Fibroblast of lung (primary cell): ENCODE measurements around the gene LARP4B. TPM values are rescaled to one million over a fixed set of nuclear protein-coding genes. Genes with fewer than 3 reads are reported as not detected.

ENCODE experiments used
- DNase-seq, 2 donors: peaks; one replicate each; pipeline versions ENCODE4 v3.0.0 to v3.0.0-alpha.2; 2010; ENCODE audit warnings: low read depth in 2 of 2
- H2AFZ ChIP-seq: 2 replicates; pipeline ENCODE4 v1.5.1; 2012; ENCODE audit warnings: low read length, control low read depth, inconsistent platforms
- H3K27ac ChIP-seq: 2 replicates; pipeline ENCODE4 v1.5.1; 2011; ENCODE audit warnings: low read length, control low read depth; ENCODE audit not compliant: insufficient read depth
- H3K27me3 ChIP-seq: 2 replicates; pipeline ENCODE4 v1.5.1; 2011; ENCODE audit warnings: mild to moderate bottlenecking, low read length; ENCODE audit not compliant: control insufficient read depth, insufficient read depth
- H3K36me3 ChIP-seq: 2 replicates; pipeline ENCODE4 v1.5.1; 2011; ENCODE audit warnings: low read length; ENCODE audit not compliant: control insufficient read depth, insufficient read depth
- H3K4me1 ChIP-seq: 2 replicates; pipeline ENCODE4 v1.5.1; 2011; ENCODE audit warnings: low read length; ENCODE audit not compliant: control insufficient read depth, insufficient read depth; ENCODE audit errors: extremely low read depth
- H3K4me2 ChIP-seq: 2 replicates; pipeline ENCODE4 v1.5.1; 2011; ENCODE audit warnings: low read length, control low read depth; ENCODE audit not compliant: insufficient read depth; ENCODE audit errors: extremely low read depth
- H3K4me3 ChIP-seq, 4 experiments: fragments of 200-600 bp in 1 of 4; sonication (generic) in 1 of 4; replicated peaks in 1 of 4; 2 replicates each; pipeline ENCODE4 v1.5.1; 2011 to 2016; ENCODE audit warnings: low read length in 4 of 4, low read depth in 3 of 4, mild to moderate bottlenecking in 3 of 4, control low read depth in 2 of 4, inconsistent platforms in 1 of 4, mixed read lengths in 1 of 4; ENCODE audit not compliant: insufficient read depth in 1 of 4; ENCODE audit errors: control extremely low read depth in 1 of 4
- H3K79me2 ChIP-seq: 2 replicates; pipeline ENCODE4 v1.5.1; 2012; ENCODE audit warnings: mild to moderate bottlenecking, low read length, inconsistent platforms; ENCODE audit not compliant: control insufficient read depth, insufficient read depth
- H3K9ac ChIP-seq: 2 replicates; pipeline ENCODE4 v1.5.1; 2011; ENCODE audit warnings: mild to moderate bottlenecking, low read length, control low read depth; ENCODE audit not compliant: insufficient read depth
- H3K9me3 ChIP-seq: 2 replicates; pipeline ENCODE4 v1.5.1; 2012; ENCODE audit warnings: low read depth, low read length; ENCODE audit not compliant: control insufficient read depth, insufficient read depth
- H4K20me1 ChIP-seq: 2 replicates; pipeline ENCODE4 v1.5.1; 2011; ENCODE audit warnings: low read length; ENCODE audit not compliant: control insufficient read depth, insufficient read depth; ENCODE audit errors: extremely low read depth
- CTCF ChIP-seq, 2 donors: IDR thresholded peaks in 1 of 2; conservative IDR thresholded peaks in 1 of 2; 1 replicate in 1 of 2; 2 replicates in 1 of 2; pipeline ENCODE4 v1.5.1; 2011 to 2012; ENCODE audit warnings: low read length in 2 of 2, control low read depth in 1 of 2, inconsistent platforms in 1 of 2, low read depth in 1 of 2, mild to moderate bottlenecking in 1 of 2
- EZH2 ChIP-seq: IDR thresholded peaks from 2 replicates; pipeline ENCODE4 v1.5.1; 2012; ENCODE audit warnings: low read length, control low read depth, mild to moderate bottlenecking; ENCODE audit errors: missing control alignments
- polyA plus RNA-seq, 2 donors: library from polyadenylated mRNA; depleted of rRNA in 1 of 2; stranded (reverse) in 1 of 2; unstranded in 1 of 2; fragments of >200 nt; gene quantifications; 2 replicates each; pipeline ENCODE4 v1.2.1, GENCODE V29; 2011 to 2012; ENCODE audit warnings: missing spikeins in 1 of 2
- total RNA-seq: library from RNA; depleted of rRNA; stranded (reverse); fragments of >200 nt; gene quantifications from 2 replicates; pipeline ENCODE4 v1.2.1, GENCODE V29; 2014

Gene LARP4B
- total and polyA plus RNA-seq, 2 donors (not counting 1 experiment from before 2014, with no cell fraction given) = 25.4 to 38.6 TPM

DNA sequence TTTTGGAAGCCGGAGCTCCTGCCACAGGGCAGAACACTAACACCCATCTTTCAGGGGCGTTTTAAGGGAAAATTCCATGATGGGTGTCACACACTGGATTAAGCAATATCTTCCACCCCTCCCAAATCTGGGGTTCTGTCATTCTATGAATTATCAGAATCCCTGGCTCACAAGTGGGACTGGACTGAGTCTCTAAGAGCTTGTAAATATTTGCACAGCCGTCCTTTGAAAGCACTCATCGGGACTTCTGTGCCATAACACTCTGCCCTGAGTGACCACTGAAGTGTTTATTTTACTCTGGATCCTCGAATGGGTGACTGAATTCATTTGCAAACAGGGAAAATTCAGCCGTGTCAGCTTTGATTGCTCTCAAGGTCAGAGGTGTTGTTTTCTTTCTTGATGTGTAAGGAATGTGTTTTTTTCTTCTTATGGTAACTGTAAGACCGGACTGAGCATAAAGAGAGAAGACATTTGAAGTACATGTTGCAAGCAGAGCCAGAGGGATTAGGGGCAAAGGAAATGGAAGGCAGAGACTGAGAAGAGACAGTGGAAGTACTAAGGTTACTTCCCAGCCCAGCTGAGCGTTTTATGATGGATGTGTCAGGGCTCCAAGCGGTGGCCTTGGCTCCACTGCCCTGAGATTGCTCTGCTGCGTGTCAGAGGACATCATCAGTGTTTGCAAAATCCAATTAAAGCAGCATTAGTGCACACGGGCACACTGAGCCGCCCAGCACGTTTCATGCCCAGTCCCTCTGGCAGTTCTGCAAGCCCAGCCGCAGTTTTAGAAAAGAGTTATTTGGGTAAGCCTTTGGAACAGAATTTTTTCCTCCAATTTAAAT is 39.0 kb upstream of the LARP4B start:
- Histone ChIP-seq H3K9me3 (no peaks in the 10 kb centered on the region), H3K36me3 (no peaks in the 10 kb centered on the region), H3K4me1 (peaks cover 4% of the 10 kb centered on the region), H3K27ac (no peak overlapping the region), H3K4me3 (peak overlapping the region in 2 of 4 experiments; percentile 14 to 17), H4K20me1 (no peaks in the 10 kb centered on the region), H2AFZ (peak overlapping the region; percentile 45), H3K9ac (peak overlapping the region; percentile 18), H3K27me3 (no peaks in the 10 kb centered on the region), H3K79me2 (no peaks in the 10 kb centered on the region), H3K4me2 (peak overlapping the region; percentile 69)
- no peak for TF ChIP-seq CTCF (conservative IDR thresholded peaks at IDR 0.05 in 1 of 2, IDR thresholded peaks at IDR 0.05 in 1 of 2; ENCODE audit: low read depth in 1 of 2, low read length in 2 of 2)
- TF ChIP-seq EZH2 = no peak
- DNase-seq = peak in 1 of 2 donors; percentile 28

DNA sequence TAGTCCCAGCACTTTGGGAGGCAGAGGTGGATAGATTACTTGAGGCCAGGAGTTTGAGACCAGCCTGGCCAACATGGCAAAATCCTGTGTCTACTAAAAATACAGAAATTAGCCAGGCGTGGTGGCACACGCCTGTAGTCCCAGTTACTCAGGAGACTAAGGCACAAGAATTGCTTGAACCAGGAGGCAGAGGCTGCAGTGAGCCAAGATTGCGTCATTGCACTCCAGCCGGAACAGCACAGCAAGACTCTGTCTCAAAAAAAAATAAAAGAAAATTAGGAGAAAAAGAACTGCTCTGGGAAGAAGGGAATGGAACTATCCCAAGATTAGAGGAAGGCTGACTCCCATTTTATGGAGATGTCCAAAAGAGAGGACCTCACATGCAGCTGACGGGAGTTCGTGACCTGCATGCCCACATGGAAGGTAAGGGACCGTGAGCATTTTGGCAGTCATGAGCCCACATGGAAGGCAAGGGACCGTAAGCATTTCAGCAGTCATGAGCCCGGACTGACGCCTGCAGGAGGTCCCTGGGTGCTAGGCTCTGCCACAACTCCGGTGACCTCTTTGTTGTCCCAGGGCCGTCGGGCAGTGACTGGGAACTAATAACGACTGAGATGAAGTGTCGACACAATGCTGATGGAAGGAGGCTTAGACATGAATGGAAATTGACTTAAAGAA is 38.1 kb upstream of the LARP4B start:
- H2AFZ ChIP-seq = no peak overlapping the region

More for the DNA sequence above, 38.1 kb upstream of the LARP4B start:
- H3K9me3 ChIP-seq = no peaks in the 10 kb centered on the region
- H3K4me2 ChIP-seq = no peak overlapping the region
- H3K27me3 ChIP-seq = no peaks in the 10 kb centered on the region
- H3K4me1 ChIP-seq = peaks cover 4% of the 10 kb centered on the region
- H3K4me3 ChIP-seq = no peak overlapping the region
- H3K79me2 ChIP-seq = no peaks in the 10 kb centered on the region
- H3K36me3 ChIP-seq = no peaks in the 10 kb centered on the region
- no peaks in the 10 kb centered on the region for H4K20me1 ChIP-seq
- DNase-seq = no peak
- no peak overlapping the region for H3K9ac ChIP-seq
- no peak for TF ChIP-seq EZH2
- no peak for TF ChIP-seq CTCF (conservative IDR thresholded peaks at IDR 0.05 in 1 of 2, IDR thresholded peaks at IDR 0.05 in 1 of 2; ENCODE audit: low read depth in 1 of 2, low read length in 2 of 2)
- no peak overlapping the region for H3K27ac ChIP-seq
